Thyroid gland (tissue), 4 donors: ENCODE data around the gene MIER3.

Experiments
- POLR2A ChIP-seq, 2 donors: fragments of 450-650 bp; IDR thresholded peaks; one replicate each; pipeline ENCODE4 v1.6.1; 2017; ENCODE audit warnings: antibody characterized with exemption in 2 of 2, mild to moderate bottlenecking in 2 of 2, moderate library complexity in 1 of 2
- TF ChIP-seq, protein P1 (sequence below), 6 experiments: fragments of 200-600 bp in 3 of 6; fragments of 450-650 bp in 3 of 6; sonication (generic) in 3 of 6; IDR thresholded peaks; one replicate each; pipeline ENCODE4 v1.5.1; 2016 to 2019; ENCODE audit warnings: antibody characterized with exemption in 6 of 6, mild to moderate bottlenecking in 2 of 6, inconsistent platforms in 1 of 6, moderate library complexity in 1 of 6

DNA sequence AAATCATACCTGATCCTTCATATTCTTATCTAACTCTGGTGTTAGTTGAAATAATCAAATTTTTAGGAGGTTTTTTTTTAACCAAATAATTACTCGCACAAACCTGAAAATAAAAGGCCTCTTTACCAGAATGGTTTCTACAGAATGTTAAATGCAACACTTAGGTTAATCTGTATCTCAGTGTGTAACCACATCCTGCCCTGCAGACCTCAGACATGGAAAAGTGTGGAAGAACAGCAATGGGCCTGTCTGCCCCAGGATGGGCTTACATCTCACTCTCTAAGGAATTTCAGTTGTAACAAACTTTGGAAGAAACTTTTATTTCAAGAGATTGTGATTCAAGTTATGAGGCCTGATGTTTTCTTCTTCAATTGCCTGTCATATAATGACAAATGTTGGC is 32.5 kb upstream of the MIER3 start:
- TF ChIP-seq, protein P1, sequence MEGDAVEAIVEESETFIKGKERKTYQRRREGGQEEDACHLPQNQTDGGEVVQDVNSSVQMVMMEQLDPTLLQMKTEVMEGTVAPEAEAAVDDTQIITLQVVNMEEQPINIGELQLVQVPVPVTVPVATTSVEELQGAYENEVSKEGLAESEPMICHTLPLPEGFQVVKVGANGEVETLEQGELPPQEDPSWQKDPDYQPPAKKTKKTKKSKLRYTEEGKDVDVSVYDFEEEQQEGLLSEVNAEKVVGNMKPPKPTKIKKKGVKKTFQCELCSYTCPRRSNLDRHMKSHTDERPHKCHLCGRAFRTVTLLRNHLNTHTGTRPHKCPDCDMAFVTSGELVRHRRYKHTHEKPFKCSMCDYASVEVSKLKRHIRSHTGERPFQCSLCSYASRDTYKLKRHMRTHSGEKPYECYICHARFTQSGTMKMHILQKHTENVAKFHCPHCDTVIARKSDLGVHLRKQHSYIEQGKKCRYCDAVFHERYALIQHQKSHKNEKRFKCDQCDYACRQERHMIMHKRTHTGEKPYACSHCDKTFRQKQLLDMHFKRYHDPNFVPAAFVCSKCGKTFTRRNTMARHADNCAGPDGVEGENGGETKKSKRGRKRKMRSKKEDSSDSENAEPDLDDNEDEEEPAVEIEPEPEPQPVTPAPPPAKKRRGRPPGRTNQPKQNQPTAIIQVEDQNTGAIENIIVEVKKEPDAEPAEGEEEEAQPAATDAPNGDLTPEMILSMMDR (IDR thresholded peaks at IDR 0.05): no peak
- no peak for TF ChIP-seq POLR2A (IDR thresholded peaks at IDR 0.05)
